GM21786 (cell line): Measurements from ENCODE around the gene HSPH1.
"Not testable (repeated sequence)": the region's sequence is repeated elsewhere in the genome, so short reads cannot be mapped to it uniquely, and the experiment has no call there.

Experiments
- ATAC-seq: cut with Tn5 transposase; IDR thresholded peaks from one replicate; pipeline ENCODE4 v1.9.1; 2021; ENCODE audit not compliant: unreplicated experiment

Gene HSPH1

GRCh38 chr13:31097911-31098434 lies 63.7 kb downstream of the HSPH1 start:
- ATAC-seq, result not testable (repeated sequence)

DNA sequence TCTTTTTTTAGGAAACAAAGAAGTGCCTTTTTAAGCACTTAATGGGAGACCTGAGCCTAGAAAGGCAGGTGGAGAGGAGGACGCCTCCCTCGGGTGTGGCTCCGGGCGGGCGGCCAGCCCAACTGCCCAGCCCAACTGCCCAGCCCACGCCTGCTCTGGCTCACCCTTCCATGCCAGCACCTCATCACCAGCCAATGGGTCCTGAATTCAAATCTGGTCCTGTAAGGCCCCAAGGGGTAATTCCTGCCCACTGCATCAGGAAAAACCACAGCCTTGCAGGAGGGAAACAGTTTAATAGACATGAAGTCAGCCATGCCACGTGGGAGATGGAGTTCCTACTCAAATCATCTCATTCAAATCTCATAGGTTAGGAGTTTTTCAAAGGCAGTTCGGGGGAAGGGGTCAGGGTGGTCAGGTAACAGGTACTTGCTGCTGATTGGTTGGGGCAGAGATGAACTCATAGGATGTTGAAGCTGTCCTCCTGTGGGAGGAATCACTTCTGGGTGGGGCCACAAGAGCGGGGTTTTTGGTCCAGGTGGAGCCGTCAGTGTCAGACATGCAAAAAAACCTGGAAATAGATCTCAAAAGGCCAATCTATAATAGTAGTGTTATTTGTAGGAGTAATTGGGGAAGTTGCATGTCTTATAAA lies 64.9 kb downstream of the HSPH1 start:
- ATAC-seq, result no peak

DNA sequence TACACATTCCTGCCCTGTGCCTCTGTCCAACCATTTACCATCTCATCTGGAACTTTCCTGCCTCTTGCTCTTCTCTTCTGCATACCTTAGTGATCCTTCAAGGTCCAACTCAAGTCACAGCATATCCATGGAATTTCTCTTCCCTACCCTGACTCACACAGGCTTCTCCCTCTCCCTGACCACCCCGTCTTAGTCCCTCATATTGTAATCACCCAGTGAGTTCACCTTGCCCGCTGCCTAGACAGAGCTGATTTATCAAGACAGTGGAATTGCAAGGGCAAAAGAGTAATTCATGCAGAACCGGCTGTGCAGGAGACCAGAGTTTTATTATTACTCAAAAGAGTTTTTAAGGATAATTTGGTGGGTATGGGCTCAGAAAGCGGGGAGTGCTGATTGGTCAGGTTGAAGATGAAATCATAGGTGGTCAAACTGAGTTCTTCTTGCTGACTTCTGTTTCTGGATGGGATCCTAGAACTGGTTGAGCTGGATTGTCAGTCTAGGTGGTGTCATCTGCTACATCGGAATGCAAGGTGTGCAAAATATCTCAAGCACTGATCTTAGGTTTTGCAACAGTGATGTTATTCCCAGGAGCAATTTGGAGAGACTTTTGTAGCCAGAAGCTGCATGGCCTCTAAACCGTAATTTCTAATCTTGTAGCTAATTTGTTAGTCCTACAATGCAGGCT lies 67.2 kb downstream of the HSPH1 start:
- ATAC-seq, result no peak

- no peak for ATAC-seq
Measured at GRCh38 chr13:31093145-31093885, 68.4 kb downstream of the HSPH1 start.

DNA sequence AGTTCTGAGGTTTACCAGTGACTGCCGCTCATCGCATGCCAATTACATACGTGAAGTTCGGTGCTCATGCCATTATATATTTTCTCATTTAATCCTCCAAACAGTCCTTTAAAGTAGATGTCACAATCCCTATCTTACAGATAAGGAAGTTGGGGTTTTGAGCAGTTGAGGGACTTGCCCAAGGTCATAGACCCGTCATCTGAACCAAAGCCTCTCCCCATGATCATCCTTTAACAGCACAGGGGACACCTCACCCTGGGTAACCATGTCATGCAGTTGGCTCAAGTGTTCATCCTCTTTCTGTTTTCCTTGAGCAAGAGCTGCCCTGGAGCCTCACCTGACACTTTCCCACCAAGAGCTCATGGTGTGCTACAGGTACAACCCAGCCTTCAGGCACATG lies 69.1 kb downstream of the HSPH1 start:
- ATAC-seq, result no peak

GRCh38 chr13:31090961-31091624 lies 70.6 kb downstream of the HSPH1 start:
- no peak for ATAC-seq

- no peak for ATAC-seq
Measured at GRCh38 chr13:31090096-31090495, 71.6 kb downstream of the HSPH1 start.

GRCh38 chr13:31089649-31090048 lies 72.1 kb downstream of the HSPH1 start:
- no peak for ATAC-seq

GRCh38 chr13:31088826-31089420 lies 72.8 kb downstream of the HSPH1 start:
- ATAC-seq, result no peak
